Panc1 (cell line): ENCODE data around the gene SLC8A1. TPM values are rescaled to one million over a fixed set of nuclear protein-coding genes. Genes with fewer than 3 reads are reported as not detected.

ENCODE experiments used
- ATAC-seq: fragments of 200-7000 bp; cut with Tn5 transposase; 2 replicates; pipeline ENCODE4 v1.9.1; 2020; ENCODE audit warnings: mild to moderate bottlenecking, moderate library complexity
- BruUV-seq: library from RNA; stranded (reverse); fragments of 400-500 nt; replicated peaks from 2 replicates; lab custom pipeline; 2021; lab: Mats Ljungman, UMichigan
- CTCF ChIA-PET: fragments of 300-600 bp; sonication (Branson Sonifier 250); formaldehyde crosslinking; loops from one replicate; lab custom pipeline; 2022; ENCODE audit warnings: antibody characterized with exemption; lab: Charles Lee
- POLR2A ChIA-PET: fragments of 300-600 bp; sonication (Branson Sonifier 250); formaldehyde crosslinking; loops from one replicate; lab custom pipeline; 2022; ENCODE audit warnings: antibody characterized with exemption; lab: Charles Lee
- DNase-seq: peaks from one replicate; pipeline ENCODE4 v3.0.0-alpha.2; 2010; ENCODE audit warnings: low read depth, low spot score
- H3K27ac ChIP-seq: 2 replicates; pipeline ENCODE4 v1.5.1; 2011; ENCODE audit warnings: mild to moderate bottlenecking, low read length, inconsistent platforms
- H3K27me3 ChIP-seq: fragments of 200-500 bp; sonication (Bioruptor generic); 2 replicates; pipeline ENCODE4 v1.6.0; 2014; ENCODE audit warnings: low read length, inconsistent platforms; ENCODE audit not compliant: control insufficient read depth, insufficient read depth
- H3K36me3 ChIP-seq: fragments of 200-500 bp; sonication (Bioruptor generic); 2 replicates; pipeline ENCODE4 v1.5.1; 2014; ENCODE audit warnings: inconsistent platforms, mild to moderate bottlenecking, low read length, moderate library complexity; ENCODE audit not compliant: control insufficient read depth, insufficient read depth
- H3K4me1 ChIP-seq: 2 replicates; pipeline ENCODE4 v1.5.1; 2011; ENCODE audit warnings: inconsistent platforms, mild to moderate bottlenecking, low read length, moderate library complexity; ENCODE audit not compliant: control insufficient read depth, insufficient read depth
- H3K4me3 ChIP-seq, 2 experiments: 2 replicates each; pipeline ENCODE4 v1.5.1; 2011 to 2012; ENCODE audit warnings: low read depth in 2 of 2, low read length in 2 of 2, mild to moderate bottlenecking in 2 of 2, inconsistent platforms in 1 of 2, moderate library complexity in 1 of 2
- H3K9me3 ChIP-seq: fragments of 200-500 bp; sonication (Bioruptor generic); 2 replicates; pipeline ENCODE4 v1.5.1; 2014; ENCODE audit warnings: low read depth, mild to moderate bottlenecking, inconsistent platforms, low read length, moderate library complexity; ENCODE audit not compliant: control insufficient read depth, insufficient read depth
- POLR2AphosphoS5 ChIP-seq: IDR thresholded peaks from 2 replicates; pipeline ENCODE4 v1.6.1; 2012; ENCODE audit warnings: mild to moderate bottlenecking, low read depth, low read length, moderate library complexity
- SIN3A ChIP-seq: IDR thresholded peaks from 2 replicates; pipeline ENCODE4 v1.6.1; 2012; ENCODE audit warnings: low read depth, mild to moderate bottlenecking, low read length, moderate library complexity, borderline replicate concordance; ENCODE audit not compliant: insufficient read depth
- TCF7L2 ChIP-seq: IDR thresholded peaks from 2 replicates; pipeline ENCODE4 v1.6.1; 2011; ENCODE audit warnings: mild to moderate bottlenecking, low read depth, low read length, inconsistent platforms
- in situ Hi-C: cut with HindIII; loops from 2 replicates; pipeline ENCODE4 v1.10.0; 2016; ENCODE audit warnings: low sequenced_read_pairs, low pct_unique_long_range_greater_than_20kb
- intact Hi-C: fragments of 100-400 bp; cut with micrococcal nuclease; formaldehyde crosslinking; loops from one replicate; pipeline ENCODE4 v1.10.0; 2022; ENCODE audit not compliant: unreplicated experiment
- total RNA-seq: library from RNA; stranded (reverse); gene quantifications from one replicate; pipeline ENCODE4 v1.2.1, GENCODE V29; 2021; ENCODE audit not compliant: unreplicated experiment
- TF ChIP-seq, protein P1 (sequence below), 2 experiments: IDR thresholded peaks; 2 replicates each; pipeline ENCODE4 v1.6.1; 2011 to 2012; ENCODE audit warnings: low read depth in 2 of 2, control low read depth in 1 of 2, low read length in 1 of 2, mild to moderate bottlenecking in 1 of 2, moderate library complexity in 1 of 2; ENCODE audit not compliant: insufficient read depth in 1 of 2
- TF ChIP-seq, protein P2 (sequence below): fragments of 450-650 bp; IDR thresholded peaks from 2 replicates; pipeline ENCODE4 v1.5.1; 2017; ENCODE audit warnings: mild to moderate bottlenecking

Gene SLC8A1
- total RNA-seq, 1 experiment from 2014 or later: 0.59 TPM

DNA sequence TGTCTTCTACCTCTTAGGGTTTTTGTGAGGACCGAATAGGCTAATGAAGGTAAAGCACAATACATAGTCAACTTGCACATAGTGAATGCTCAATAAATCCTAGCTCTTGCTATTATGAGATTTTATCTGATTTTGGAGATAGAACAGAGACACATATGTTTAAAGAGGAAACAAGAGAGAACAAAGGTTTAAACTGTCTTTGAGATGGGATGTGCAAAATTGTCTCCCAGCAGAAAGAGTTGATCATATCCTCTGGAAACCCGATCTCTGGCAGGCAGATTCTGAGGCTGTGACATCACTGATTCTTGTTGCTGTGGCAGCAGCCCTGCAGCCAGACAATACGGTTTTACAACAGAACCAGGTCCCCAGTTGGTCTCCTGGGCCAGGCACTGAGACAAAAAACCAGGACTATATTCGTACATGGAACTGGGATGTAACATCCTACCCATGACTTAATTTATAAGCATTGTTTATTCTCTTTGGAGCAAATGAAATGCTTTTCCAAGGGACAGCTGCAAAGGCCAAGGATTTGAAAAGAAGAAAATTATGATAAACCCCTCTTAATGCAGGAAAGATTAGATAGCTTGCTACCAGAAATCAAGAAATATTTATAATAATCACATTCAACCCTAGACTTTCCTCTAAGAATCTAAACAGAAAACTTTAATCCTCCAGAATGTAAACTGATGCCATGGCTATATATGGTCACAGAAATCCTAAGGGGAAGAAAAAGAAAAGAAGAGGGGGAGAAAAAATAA is 80.2 kb downstream of the SLC8A1 start:
- no peak for TF ChIP-seq SIN3A
- TF ChIP-seq, protein P1, sequence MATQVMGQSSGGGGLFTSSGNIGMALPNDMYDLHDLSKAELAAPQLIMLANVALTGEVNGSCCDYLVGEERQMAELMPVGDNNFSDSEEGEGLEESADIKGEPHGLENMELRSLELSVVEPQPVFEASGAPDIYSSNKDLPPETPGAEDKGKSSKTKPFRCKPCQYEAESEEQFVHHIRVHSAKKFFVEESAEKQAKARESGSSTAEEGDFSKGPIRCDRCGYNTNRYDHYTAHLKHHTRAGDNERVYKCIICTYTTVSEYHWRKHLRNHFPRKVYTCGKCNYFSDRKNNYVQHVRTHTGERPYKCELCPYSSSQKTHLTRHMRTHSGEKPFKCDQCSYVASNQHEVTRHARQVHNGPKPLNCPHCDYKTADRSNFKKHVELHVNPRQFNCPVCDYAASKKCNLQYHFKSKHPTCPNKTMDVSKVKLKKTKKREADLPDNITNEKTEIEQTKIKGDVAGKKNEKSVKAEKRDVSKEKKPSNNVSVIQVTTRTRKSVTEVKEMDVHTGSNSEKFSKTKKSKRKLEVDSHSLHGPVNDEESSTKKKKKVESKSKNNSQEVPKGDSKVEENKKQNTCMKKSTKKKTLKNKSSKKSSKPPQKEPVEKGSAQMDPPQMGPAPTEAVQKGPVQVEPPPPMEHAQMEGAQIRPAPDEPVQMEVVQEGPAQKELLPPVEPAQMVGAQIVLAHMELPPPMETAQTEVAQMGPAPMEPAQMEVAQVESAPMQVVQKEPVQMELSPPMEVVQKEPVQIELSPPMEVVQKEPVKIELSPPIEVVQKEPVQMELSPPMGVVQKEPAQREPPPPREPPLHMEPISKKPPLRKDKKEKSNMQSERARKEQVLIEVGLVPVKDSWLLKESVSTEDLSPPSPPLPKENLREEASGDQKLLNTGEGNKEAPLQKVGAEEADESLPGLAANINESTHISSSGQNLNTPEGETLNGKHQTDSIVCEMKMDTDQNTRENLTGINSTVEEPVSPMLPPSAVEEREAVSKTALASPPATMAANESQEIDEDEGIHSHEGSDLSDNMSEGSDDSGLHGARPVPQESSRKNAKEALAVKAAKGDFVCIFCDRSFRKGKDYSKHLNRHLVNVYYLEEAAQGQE (IDR thresholded peaks at IDR 0.05; ENCODE audit: insufficient read depth in 1 of 2, low read depth in 2 of 2, low read length in 1 of 2): no peak
- no peak for TF ChIP-seq TCF7L2
- TF ChIP-seq, protein P2, sequence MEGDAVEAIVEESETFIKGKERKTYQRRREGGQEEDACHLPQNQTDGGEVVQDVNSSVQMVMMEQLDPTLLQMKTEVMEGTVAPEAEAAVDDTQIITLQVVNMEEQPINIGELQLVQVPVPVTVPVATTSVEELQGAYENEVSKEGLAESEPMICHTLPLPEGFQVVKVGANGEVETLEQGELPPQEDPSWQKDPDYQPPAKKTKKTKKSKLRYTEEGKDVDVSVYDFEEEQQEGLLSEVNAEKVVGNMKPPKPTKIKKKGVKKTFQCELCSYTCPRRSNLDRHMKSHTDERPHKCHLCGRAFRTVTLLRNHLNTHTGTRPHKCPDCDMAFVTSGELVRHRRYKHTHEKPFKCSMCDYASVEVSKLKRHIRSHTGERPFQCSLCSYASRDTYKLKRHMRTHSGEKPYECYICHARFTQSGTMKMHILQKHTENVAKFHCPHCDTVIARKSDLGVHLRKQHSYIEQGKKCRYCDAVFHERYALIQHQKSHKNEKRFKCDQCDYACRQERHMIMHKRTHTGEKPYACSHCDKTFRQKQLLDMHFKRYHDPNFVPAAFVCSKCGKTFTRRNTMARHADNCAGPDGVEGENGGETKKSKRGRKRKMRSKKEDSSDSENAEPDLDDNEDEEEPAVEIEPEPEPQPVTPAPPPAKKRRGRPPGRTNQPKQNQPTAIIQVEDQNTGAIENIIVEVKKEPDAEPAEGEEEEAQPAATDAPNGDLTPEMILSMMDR: no peak
- no peak for TF ChIP-seq POLR2AphosphoS5
- Histone ChIP-seq H3K27me3 (no peaks in the 10 kb centered on the region), H3K4me1 (no peaks in the 10 kb centered on the region), H3K36me3 (no peaks in the 10 kb centered on the region), H3K27ac (no peak overlapping the region), H3K4me3 (no peak overlapping the region), H3K9me3 (no peaks in the 10 kb centered on the region)
- BruUV-seq: no TSS peak
- intact Hi-C loops (no loop called here), in situ Hi-C loops (no loop called here)
- CTCF ChIA-PET: no interaction called here
- no peak for ATAC-seq
- no peak for DNase-seq
- POLR2A ChIA-PET: no interaction called here

DNA sequence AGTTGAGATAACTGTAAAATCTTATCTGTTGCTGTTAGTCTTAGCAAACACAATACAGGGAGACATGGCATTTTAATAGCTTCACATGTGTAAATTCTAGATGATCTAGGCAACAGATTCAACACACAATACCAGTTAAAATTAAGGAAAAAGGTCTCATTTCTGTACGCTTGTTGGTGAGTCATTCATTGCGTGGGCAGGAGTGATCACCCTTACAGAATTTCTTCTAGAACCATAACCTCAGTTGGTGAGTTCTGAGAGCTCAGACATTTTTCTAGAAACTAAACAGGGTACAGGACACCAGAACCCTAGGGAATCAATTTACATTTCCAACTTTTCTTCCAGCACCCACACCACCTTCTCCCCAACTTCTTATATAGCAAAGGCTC is 81.9 kb downstream of the SLC8A1 start:
- in situ Hi-C loops: no loop called here
- Histone ChIP-seq H3K27ac (no peak overlapping the region), H3K36me3 (no peaks in the 10 kb centered on the region), H3K4me1 (no peaks in the 10 kb centered on the region), H3K9me3 (no peaks in the 10 kb centered on the region), H3K27me3 (no peaks in the 10 kb centered on the region), H3K4me3 (no peak overlapping the region)
- ChIA-PET CTCF (no interaction called here), POLR2A (no interaction called here)
- no peak for TF ChIP-seq SIN3A
- TF ChIP-seq, protein P2: no peak
- TF ChIP-seq, protein P1 (IDR thresholded peaks at IDR 0.05; ENCODE audit: insufficient read depth in 1 of 2, low read depth in 2 of 2, low read length in 1 of 2): no peak
- no peak for TF ChIP-seq TCF7L2
- TF ChIP-seq POLR2AphosphoS5: no peak
- intact Hi-C loops: no loop called here
- no peak for ATAC-seq
- DNase-seq: no peak
- BruUV-seq: no TSS peak
